Measurements from ENCODE around the gene PDE7B.

Gene PDE7B

DNA sequence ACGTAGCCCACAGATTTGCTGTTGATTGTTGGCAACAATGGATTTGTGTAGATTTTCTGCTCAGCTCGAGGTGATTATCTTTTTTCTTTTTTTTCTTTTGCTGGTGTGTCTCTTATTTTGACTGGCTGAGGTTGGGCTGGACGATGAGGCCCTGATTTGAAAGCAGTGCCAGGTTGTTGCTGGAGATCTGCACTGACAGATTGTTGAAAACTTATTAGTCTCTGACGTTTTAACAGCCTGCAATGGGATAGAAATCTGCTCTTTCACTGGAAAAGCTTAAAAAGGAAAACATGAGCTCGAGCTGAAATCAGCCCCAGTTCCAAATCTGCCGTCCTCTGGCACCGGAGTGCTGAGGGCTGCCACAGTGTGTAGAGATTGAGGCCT lies 87.7 kb downstream of the PDE7B start:
- DNase-seq, result no peak

DNA sequence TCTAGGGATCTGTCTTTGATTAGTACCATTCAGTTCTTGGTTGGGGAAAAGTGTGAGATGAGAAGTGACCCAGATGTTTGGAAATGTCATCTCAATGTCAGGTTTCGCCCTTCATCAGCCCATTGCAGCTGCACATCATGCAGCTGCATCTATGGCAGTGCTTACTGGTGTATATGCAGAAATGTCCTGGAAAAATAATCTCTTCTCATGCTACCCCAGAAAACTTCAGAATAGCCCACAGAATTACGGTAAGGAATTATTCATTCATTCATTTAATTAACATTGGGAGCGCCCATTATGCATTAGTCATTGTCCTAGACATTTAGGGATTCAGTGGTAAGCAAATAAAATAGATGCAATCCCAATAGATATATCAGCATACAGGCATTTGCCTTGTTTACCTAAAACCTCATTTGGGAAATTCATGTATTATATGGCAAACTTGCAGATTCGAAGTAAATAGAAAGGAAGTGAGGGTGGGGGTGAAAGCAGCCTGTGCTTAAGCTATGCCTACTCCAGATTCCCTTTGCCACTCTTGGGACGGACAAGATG lies 89.2 kb downstream of the PDE7B start:
- no peak for DNase-seq

DNA sequence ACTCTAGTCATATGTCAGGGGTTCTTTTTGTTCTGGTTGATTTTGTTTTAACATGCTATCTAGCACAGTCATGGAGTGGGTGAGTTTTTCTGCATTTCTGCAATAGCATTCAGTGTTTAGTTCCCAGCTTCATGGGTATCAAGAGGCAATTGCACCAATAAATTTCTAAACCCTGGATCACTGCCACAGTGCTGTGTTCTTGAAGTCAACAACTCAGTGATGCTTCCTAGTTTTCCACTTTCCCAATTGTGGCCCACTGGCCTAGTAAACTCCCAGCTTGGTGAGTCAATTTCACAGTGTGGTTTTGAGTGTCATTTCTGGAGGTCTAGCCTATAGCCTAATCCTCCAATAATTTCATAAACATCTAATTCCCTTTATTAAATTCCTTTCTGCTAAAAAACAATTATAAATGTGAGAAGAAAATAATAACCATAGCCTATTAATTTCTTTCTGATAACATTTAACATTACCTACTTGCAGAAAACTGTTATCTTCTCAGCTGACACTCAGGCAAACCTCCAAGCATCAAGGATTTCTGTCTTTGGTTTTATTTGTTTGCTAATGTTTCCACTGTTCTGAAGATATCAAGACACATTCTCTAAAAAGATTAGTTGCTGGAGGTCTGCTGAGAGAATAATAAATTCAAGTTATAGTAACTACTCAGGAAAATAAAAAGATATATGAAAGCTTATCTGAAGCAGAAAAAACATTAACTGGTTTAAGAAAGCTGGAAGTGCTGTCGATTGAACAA lies 89.9 kb downstream of the PDE7B start:
- DNase-seq, result no peak

DNA sequence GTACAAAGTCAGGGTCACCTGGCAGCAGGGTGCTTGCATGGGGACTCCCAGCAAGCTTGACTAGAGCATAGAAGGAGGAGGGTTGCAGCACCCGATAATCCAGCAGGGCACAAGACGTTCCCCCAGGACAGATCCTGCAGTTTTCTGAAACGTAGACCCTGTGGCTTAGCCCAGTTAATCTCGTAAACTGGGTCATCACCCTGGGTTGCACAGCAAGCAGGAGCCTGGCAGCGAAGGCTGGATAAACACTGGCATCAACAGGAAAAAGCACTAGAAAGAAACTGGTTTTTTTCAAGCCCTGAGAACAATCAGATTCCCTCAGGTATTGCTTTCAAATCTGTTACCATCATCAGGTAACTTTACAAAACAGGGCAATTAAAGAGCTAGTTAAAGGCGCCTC lies 92.6 kb downstream of the PDE7B start:
- no peak for DNase-seq

DNA sequence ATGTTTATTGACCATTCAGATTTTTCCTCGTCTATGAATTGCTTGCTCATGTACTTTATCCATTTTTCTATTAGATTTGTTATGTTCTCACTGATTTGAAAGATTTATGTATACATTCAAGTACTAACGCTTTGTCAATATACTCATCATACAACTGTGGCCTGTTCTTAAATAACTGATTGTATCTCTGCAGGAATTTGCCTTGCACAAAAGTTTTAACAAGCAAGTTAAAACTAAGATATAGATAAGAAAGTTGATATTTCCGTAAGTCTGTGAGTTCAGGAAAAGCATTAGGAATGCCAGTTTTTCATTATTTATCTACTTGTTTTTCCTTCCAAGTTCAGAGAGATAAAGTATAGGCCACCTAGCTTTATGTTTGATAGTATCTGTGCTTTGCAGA lies 95.2 kb downstream of the PDE7B start:
- no peak for DNase-seq

DNA sequence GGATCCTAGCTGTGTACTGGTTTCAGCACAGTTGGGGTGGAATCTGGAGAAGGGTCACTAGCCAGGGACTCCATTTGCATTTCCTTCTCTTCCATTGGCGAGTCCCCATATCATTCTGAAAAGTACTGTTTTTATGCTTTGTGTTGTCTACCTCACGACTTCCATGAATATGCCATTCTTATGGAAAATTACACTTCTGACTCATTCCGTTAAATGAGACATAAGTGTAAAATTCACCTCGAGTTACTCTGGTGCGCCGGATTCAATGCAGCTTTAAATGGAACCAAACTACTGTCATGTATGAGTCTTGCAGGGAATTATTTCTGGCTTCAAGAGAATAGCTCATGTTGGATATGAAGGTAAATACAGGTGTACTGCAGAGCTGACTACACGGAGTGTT lies 99.2 kb downstream of the PDE7B start:
- DNase-seq, result no peak

DNA sequence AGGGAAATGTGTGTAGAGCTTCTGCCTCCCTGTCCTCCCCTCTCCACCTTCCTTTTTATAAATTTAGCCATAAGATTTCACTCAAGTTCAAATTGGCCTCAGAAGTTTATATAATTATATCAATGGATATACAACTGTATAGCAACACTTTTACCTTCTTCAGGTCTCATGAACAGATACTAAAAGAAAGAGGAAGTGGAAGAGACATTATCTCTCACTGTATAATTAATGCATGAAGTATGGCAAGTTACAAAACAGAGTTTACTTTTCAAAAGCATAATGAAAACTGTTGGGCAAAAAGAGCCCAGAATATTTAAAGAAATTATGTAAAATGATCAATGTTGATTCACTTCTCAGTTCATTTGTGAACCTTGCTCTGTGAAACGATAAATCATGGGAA lies 99.7 kb downstream of the PDE7B start:
- DNase-seq, result no peak

DNA sequence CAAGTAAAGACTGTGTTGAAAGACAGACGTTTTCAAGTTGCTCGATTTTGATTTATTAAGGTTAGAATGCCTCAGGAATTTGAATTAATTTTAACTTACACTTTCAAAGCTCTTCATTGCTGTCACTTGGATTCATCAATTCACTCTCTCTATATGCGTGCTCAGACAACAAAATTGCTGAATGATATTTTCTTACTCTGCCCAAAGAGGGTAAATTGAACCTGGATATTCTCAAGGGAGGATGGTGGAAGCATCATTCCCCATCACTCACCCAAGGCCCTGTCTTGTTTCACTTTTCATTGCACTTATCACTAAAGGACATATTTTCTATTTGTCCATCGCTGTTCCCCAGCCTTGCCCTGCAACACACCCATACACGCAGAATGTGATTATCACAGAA lies 102.3 kb downstream of the PDE7B start:
- DNase-seq, result no peak

DNA sequence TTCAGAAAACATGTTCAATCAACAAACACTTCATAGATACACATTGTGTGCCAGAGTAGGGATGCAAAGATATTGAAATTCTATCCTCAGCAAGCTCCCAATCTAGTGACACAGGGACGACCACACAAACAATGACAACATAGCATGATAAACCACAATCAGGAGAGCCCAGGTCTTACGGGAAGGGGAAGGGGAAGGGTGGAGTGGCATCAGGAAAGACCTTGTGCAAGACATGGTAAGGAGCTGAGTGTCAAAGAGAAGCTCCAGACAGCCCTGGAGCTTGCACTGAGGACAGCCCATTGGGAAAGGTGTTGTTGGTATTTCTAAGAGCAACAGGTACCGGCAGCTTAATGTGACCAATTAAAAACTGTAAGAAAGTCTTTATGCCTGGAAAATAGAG lies 103.6 kb downstream of the PDE7B start:
- no peak for DNase-seq

DNA sequence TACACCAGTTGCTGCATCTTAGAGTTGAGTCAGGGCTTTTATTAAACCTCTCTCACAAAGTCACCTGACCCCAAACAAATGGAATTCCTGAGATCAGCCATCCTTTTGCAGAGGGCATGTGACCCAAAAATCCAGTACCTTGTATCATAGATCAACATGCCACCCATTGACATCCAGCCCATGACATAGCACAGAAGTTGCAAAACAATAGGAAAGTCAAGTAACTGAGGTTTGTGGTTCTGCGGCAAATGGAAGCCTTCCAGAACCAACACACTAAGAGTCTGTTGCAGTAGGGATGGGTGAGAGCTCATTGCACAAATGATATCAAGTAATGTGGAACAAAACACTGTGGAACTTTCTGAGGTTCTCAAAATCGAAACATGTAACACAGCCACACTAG lies 111.2 kb downstream of the PDE7B start:
- no peak for DNase-seq

DNA sequence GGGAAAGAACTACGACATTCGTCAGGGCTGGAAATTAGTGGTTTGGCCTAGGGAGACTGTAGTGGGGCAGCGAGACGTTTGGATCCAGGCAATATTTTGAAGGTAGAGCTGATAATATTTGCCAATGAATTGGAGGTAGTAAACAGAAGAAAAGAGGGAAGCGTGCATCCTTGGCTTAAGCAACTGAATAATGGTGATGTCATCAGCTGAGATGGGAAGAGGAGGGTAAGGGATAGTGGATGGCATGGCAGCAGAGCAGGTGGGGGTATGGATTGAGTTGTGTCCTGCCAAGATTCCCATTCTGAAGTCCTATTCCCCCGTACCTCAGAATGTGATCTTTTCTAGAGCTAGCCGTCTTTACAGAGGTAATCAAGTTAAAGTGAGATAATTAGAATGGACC lies 119.2 kb downstream of the PDE7B start:
- DNase-seq, result no peak

DNA sequence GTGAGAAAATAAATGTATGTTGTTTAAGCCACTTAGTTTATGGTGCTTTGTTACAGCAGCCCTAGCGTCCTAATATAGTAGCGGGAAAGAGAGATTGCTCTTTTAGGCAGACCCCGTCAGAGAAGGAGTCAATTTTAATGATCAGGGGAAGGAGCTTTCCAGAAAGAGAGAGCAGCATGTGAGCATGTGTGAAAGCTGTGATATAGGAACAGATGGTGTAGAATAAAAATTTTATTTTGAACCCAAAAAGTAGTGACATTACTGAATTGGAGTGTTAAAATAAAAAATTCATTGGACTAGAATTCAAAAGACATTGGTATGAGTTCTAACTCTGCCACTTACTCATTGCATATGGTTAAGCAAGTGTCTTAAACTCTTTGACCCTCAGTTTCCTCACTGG lies 119.8 kb downstream of the PDE7B start:
- DNase-seq, result no peak

DNA sequence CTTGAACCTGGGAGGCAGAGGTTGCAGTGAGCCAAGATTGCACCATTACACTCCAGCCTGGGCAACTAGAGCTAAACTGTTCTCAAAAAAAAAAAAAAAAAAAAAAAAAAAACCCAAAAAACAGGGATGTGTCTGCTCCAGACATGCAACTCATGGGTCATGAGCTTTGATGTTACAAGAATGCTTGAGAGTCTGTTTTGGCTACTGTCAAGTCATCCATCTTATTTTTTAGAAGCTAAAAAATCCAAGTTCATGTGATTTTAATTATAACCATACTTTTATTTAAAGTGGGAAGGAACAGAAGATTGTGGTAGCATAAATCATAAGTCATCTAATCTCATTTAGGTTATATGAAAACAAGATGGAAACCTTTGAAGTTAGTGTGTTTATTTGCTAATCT lies 120.6 kb downstream of the PDE7B start:
- DNase-seq, result no peak

DNA sequence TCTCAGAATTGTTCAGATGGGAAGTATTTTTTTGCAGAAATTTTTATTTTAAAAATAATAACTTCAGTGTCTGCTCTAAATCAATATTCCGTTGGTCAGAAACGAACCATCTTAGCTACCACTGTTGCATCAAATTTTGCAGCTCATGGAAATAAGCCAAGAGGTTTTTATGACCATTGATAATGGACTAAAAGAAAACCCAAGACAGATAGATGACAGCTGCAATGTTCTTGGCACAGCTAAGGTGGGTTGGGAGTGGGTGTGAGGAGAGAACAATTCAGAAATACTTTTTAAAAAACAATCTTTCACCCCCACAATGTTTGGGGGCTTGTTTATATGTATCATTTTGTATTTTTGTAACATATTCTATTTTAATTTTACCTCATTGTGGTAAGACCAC lies 121.1 kb downstream of the PDE7B start:
- DNase-seq, result no peak

DNA sequence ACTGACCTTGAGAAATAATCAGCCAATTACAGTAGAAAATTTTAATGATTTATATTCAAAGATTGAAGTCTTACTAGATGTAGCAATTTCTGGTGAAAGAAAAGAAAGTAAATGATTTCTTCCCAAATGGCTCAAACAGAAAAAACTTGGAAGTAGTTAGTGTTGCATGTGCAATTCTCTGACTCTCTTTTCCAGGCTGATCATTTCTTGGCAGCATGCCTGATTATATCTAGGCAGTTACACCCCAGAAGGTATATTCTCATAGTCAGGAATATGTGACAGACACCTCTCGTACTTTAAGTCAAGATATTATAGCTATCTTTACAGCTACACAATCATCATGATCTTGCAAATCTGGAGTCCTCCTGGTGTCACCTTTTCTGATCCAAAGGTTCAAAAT lies 122.9 kb downstream of the PDE7B start:
- no peak for DNase-seq

DNA sequence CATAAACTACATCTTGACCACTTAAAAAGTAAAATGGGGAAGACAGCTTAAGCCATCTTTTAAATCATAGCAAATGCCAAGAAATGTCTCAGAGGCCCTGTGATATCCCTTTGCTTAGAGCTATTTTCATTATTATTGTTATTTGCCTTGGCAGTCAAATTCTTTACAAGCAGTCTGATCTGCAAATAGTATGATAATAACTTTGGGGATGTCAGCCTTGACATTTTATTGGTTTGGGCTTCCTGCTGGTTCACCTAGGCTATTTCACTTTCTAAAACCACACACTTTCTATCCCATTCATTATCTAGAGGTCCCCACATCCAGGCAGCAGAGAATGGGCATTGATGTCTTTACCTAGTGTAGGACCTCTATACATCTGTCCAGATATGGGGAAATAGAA lies 125.1 kb downstream of the PDE7B start:
- no peak for DNase-seq

DNA sequence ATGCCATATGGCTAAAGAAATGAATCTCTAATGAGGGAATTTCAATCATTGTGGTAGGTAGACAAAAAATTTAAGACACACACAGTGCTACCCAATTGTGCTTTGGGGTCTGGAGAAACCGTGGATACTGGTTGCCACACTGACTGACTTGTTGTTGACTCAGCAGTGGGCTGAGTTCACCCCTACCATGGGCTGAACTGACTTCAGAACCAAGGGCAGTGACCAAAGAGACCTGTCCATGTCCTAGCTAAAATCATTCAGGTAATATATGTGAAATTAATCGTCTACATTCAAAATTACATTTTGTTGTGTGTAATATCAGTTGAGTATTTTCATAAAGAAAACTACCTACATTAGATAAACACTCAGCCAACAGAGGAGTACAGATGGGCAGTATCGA lies 131.6 kb downstream of the PDE7B start:
- no peak for DNase-seq

DNA sequence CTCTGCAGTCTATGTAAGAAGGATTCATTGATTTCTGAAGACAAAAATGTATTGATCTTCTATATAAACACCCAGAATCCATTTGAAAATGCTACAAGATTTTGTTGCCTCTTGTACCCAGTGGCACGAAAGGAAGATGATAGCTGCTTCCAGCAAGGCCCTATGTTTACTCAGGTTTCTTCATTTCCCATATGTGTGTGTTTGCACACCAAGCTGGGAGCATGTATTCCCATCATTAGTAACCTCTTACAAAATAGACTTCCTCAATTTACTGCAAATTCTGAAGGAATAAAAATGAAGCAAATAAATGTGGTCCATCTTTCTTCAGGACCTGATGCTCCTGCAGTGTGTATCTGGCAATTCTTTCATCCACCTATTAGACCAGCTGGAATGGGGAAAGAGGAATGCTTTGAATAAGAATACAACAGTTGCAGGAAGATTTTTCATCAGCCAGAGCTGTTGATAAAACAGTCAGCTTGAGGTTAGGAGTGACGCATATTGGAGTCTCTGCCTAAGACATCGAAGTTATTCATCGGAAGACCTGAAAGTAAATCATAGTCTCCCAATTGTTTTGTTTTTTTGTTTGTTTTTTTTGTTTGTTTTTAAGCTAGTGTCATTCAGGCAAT lies 132.3 kb downstream of the PDE7B start:
- no peak for DNase-seq

DNA sequence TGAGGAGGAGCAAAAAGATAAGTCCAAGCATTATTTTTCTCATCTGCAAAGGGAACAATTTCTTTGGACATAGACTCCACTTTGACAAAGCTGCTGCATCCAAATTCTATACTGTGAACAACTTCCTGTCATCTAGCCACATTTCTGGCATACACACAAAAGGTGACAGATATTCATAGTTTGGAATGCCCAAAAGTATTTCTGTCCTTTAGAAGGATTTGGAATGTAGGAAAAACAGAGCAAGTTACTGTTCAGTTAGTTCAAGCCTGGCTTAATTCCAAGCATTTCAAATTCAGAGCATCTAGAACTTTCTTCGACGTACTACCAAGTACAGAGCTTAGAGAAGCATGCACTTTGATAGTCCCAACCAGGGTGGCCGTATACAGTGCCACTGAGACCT lies 134.0 kb downstream of the PDE7B start:
- DNase-seq, result no peak

DNA sequence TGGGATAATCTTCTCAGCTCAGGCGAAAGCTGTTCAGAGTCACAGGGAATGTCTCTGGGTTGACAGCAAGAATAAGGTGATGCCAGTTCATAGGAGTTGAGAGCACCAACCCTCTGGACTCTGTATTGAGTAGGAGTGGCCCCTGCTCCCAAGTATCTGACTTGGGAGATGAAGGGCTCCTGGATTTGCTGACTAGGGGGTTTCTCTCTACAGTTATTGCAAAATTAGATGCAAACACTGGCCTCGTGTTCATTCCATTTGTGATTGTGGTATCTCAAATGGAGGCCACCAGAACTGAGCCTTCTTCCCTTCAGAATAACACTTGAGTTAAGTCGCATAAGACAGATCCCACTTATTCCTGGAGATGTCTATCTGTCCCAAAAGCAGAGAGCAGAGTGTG lies 135.7 kb downstream of the PDE7B start:
- DNase-seq, result no peak

DNA sequence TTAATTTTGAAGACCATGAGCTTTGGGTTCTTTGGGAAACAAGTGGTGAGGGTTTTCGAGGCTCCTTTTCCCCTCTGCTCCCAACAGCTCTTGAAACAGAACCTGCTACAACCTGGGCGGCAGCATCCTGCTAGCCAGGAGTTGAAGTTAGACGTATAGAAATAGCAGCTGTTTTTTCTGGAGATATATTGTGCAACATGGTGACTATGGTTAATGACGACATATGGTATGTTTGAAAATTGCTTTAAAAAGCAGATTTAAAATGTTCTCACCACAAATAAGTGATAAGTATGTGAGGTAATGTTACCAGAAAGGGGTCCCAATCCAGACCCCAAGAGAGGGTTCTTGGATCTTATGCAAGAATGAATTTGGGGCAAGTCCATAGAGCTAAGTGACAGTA lies 138.9 kb downstream of the PDE7B start:
- no peak for DNase-seq

DNA sequence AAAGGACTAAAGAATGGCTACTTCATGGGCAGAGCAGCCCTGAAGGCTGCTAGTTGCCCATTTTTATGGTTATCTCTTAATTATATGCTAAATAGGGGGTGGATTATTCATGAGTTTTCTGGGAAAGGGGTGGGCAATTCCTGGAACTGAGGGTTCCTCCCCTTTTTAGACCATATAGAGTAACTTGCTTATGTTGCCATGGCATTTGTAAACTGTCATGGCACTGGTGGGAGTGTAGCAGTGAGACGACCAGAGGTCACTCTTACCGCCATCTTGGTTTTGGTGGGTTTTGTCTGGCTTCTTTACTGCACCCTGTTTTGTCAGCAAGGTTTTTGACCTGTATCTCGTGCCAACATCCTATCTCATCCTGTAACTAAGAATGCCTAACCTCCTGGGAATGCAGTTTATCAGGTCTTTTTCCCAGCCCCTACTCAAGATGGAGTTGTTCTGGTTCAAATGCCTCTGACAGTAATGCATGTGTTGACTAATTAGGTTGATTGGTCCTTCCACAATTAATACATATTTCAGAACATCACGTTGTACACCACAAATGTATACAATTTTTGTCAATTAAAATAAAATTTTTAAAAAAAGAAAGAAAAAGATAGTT lies 139.5 kb downstream of the PDE7B start:
- no peak for DNase-seq

DNA sequence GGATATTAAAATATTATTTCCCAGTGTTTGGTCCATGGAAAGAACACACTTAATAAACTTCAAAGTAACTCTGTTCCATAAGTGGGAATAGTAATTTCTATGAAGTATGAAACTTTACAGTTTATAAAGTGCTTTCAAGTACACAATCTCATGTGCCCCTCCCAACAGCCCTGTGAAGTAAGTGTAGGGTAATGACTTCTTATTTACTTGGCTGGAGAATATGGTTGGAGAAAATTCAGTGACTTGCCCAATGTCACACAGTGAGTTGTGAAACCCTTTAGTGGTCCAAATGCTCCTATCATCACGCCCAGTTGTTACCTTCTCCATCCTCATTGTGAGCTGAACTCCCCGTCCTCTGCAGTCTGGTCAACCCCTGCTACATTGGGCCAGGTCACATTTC lies 141.2 kb downstream of the PDE7B start:
- DNase-seq, result no peak

DNA sequence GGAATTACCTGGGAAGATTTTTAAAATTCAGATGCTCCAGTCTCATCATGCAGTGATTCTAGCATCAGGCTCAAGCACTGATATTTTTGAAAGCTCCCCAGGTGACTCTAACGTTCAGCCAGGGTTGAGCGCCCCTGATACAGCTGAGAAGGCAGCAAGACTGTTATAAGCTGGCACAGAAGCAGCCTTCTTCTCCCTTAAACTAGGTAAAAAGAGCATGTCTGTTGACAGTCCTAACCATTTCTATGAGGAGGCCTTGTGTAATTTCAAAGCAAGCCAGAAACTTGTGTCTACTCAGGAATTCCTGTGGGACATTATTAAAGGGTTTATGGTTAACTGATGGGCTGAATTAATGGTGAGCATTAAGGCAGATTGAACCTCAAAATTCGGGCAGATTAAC lies 141.9 kb downstream of the PDE7B start:
- DNase-seq, result no peak

Measured in activated CD4-positive, alpha-beta T cell treated with anti-CD3 and anti-CD28 coated beads, Interleukin-2, amount 50 U/mL, for 48 hours (primary cell).